Stimulated activated CD8-positive, alpha-beta memory T cell treated with anti-CD3 and anti-CD28 coated beads, Interleukin-4, amount 100 ng/mL, for 24 hours (primary cell): Measurements from ENCODE around the gene CYB5D1.
"Not testable (repeated sequence)": the region's sequence is repeated elsewhere in the genome, so short reads cannot be mapped to it uniquely, and the experiment has no call there.

Experiments used
- DNase-seq: peaks from one replicate; pipeline ENCODE4 v3.0.0-alpha.2; 2020; ENCODE audit warnings: low read depth

The CYB5D1 gene

GRCh38 chr17:7857713-7858521 is at the start of gene CYB5D1:
CYB5D1 (plus strand) TSS chr17:7858003; CDS start chr17:7858135, 132 bp downstream.
- DNase-seq = peak; percentile 76

GRCh38 chr17:7809086-7809790 is 48.6 kb upstream of the CYB5D1 start:
- DNase-seq = no peak

- DNase-seq = not testable (repeated sequence)
These were observed 47.9 kb upstream of the CYB5D1 start for GRCh38 chr17:7809791-7810343.

- no peak for DNase-seq
These were observed 46.6 kb upstream of the CYB5D1 start for GRCh38 chr17:7811251-7811650.

GRCh38 chr17:7814969-7815368 is 42.8 kb upstream of the CYB5D1 start:
- no peak for DNase-seq

- DNase-seq = no peak
These were observed 40.7 kb upstream of the CYB5D1 start for GRCh38 chr17:7816926-7817642.

GRCh38 chr17:7817643-7817964 is 40.2 kb upstream of the CYB5D1 start:
- DNase-seq = no peak

GRCh38 chr17:7818026-7818425 is 39.8 kb upstream of the CYB5D1 start:
- no peak for DNase-seq

GRCh38 chr17:7818746-7819645 is 38.8 kb upstream of the CYB5D1 start:
- no peak for DNase-seq

GRCh38 chr17:7820231-7820630 is 37.6 kb upstream of the CYB5D1 start:
- DNase-seq = no peak

GRCh38 chr17:7822126-7822525 is 35.7 kb upstream of the CYB5D1 start:
- DNase-seq = no peak

GRCh38 chr17:7823581-7824001 is 34.2 kb upstream of the CYB5D1 start:
- DNase-seq = no peak

GRCh38 chr17:7824021-7824924 is 33.5 kb upstream of the CYB5D1 start:
- DNase-seq = no peak

- no peak for DNase-seq
These were observed 32.4 kb upstream of the CYB5D1 start for GRCh38 chr17:7825206-7825990.

GRCh38 chr17:7830616-7831015 is 27.2 kb upstream of the CYB5D1 start:
- no peak for DNase-seq

- DNase-seq = no peak
These were observed 26.6 kb upstream of the CYB5D1 start for GRCh38 chr17:7831233-7831632.

GRCh38 chr17:7832431-7832830 is 25.4 kb upstream of the CYB5D1 start:
- DNase-seq = no peak

GRCh38 chr17:7833011-7833794 is 24.6 kb upstream of the CYB5D1 start:
- DNase-seq = no peak
